ENCODE measurements around the gene CCNL2.

Gene CCNL2

DNA sequence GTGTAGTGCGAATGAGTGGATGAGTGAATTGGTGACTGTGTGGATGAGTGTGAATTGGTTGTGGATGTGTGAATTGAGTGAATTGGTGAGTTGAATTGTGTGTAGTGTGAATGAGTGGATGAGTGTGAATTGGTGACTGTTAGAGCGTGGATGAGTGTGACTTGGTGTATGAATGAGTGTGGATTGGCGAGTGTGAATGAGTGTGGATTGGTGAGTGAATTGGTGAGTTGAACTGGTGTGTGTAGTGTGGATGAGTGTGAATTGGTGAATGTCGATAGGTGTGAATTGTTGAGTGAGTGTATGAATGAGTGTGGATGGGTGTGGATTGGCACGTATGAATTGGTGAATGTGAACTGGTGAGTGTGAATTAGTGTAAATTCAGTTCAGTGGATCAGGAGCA lies 31.8 kb downstream of the CCNL2 start:
- H3K4me1 Mint-ChIP-seq (ENCODE audit: low read depth), result peaks cover 9% of the 10 kb centered on the region
- no peaks in the 10 kb centered on the region for H3K27me3 Mint-ChIP-seq
- H3K36me3 Mint-ChIP-seq, result no peaks in the 10 kb centered on the region
- H3K4me3 Mint-ChIP-seq, result no peak overlapping the region
- no peaks in the 10 kb centered on the region for H3K9me3 Mint-ChIP-seq (ENCODE audit: low read depth)
- H3K27ac Mint-ChIP-seq, result no peak overlapping the region

DNA sequence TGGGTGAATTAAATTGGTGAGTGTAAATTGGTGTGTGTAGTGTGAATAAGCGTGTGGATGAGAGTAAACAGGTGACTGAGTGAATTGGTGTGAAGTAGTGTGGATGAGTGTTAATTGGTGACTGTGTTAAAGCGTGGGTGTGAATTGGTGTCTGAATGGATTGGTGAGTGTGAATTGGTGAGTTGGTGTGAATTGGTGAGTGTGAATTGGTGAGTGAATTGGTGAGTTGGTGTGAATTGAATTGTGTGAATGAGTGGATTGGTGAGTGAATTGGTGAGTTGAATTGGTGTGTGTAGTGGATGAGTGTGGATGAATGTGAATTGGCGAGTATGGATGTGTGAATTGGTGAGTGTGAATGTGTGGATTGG lies 32.5 kb downstream of the CCNL2 start:
- Mint-ChIP-seq H3K27ac (no peak overlapping the region), H3K27me3 (no peaks in the 10 kb centered on the region), H3K4me1 (ENCODE audit: low read depth) (peaks cover 7% of the 10 kb centered on the region), H3K9me3 (ENCODE audit: low read depth) (no peaks in the 10 kb centered on the region), H3K4me3 (no peak overlapping the region), H3K36me3 (no peaks in the 10 kb centered on the region)

DNA sequence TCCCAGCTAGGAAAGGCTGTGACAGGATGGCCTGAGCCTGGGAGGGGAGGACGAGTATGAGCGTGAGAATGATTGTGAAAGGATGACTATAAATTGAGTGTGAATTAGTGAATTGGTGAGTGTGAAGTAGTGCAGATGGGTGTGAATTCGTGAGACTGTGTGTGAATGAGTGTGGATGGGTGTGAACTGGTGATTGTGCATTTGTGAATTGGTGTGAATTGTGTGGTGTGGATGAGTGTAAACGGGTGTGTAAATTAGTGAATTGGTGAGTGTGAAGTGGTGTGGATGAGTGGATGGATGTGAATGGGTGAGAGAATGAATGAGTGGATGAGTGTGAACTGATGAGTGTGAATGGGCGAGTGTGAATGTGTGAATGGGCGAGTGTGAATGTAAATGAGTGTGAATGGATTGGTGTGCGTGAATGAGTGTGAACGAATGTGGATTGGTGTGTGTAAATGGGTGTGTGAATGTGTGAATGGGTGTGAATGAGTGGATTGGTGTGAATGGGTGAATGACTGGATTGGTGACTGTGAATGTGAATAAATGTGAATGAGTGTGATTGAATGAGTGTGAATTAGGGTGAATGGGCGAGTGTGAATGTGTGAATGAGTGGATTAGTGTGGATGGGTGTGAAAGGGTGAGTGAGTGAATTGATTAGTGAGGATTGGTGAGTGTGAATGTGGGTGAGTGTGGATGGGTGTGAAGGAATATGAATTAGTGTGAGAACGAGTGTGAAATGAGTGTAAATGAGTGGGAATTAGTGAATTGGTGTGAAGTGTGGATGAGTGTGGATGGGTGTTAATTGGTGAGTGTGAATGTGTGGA lies 33.0 kb downstream of the CCNL2 start:
- H3K4me3 Mint-ChIP-seq, result no peak overlapping the region
- H3K9me3 Mint-ChIP-seq (ENCODE audit: low read depth), result no peaks in the 10 kb centered on the region
- peaks cover 5% of the 10 kb centered on the region for H3K4me1 Mint-ChIP-seq (ENCODE audit: low read depth)
- H3K36me3 Mint-ChIP-seq, result no peaks in the 10 kb centered on the region
- H3K27ac Mint-ChIP-seq, result no peak overlapping the region
- no peaks in the 10 kb centered on the region for H3K27me3 Mint-ChIP-seq

DNA sequence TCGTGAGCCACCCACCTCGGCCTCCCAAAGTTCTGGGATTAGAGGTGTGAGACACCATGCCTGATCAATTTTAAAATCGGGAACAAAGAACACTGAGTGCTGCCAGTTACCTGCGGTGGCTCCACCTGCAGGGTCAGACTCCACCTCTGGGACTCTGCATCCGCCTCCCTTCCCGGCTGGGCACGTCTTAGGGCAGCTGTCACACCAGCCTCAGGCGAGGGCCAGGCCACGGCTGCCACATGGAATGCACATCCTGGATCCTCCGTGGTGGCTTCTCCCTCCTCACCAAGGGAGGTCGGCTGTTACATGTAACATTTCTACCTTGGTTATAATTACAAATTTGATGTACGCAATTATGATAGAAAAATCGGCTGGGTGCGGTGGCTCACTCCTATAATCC lies 34.9 kb downstream of the CCNL2 start:
- no peaks in the 10 kb centered on the region for H3K9me3 Mint-ChIP-seq (ENCODE audit: low read depth)
- no peaks in the 10 kb centered on the region for H3K27me3 Mint-ChIP-seq
- H3K4me1 Mint-ChIP-seq (ENCODE audit: low read depth), result peaks cover 10% of the 10 kb centered on the region

DNA sequence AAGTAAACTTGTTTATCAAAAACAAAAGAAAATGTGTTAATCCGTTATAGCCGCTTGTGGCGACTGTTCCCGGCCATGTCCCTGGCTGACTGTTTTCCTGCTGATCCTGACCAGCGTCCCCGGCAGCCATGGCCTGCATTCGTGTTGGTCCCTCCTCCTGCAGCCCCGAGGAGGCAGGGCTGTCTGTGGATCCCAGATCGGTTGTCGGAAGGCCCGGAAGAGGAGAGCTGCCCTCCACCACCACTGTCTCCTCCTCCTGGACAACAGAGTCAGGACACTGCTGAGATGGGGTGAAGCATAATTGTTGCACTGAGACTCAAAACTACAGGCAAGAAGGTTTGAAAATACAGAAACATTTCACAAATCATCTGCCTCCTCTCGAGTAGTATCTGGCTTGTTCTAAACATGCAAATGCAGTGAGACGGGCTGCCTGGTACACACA lies 37.1 kb downstream of the CCNL2 start:
- peak overlapping the region; percentile 28 for H3K27ac Mint-ChIP-seq
- no peaks in the 10 kb centered on the region for H3K27me3 Mint-ChIP-seq
- H3K4me1 Mint-ChIP-seq (ENCODE audit: low read depth), result peaks cover 22% of the 10 kb centered on the region
- H3K9me3 Mint-ChIP-seq (ENCODE audit: low read depth), result no peaks in the 10 kb centered on the region
- no peaks in the 10 kb centered on the region for H3K36me3 Mint-ChIP-seq
- no peak overlapping the region for H3K4me3 Mint-ChIP-seq

More for the DNA sequence above, 34.9 kb downstream of the CCNL2 start:
- no peaks in the 10 kb centered on the region for H3K36me3 Mint-ChIP-seq
- no peak overlapping the region for H3K4me3 Mint-ChIP-seq
- no peak overlapping the region for H3K27ac Mint-ChIP-seq

DNA sequence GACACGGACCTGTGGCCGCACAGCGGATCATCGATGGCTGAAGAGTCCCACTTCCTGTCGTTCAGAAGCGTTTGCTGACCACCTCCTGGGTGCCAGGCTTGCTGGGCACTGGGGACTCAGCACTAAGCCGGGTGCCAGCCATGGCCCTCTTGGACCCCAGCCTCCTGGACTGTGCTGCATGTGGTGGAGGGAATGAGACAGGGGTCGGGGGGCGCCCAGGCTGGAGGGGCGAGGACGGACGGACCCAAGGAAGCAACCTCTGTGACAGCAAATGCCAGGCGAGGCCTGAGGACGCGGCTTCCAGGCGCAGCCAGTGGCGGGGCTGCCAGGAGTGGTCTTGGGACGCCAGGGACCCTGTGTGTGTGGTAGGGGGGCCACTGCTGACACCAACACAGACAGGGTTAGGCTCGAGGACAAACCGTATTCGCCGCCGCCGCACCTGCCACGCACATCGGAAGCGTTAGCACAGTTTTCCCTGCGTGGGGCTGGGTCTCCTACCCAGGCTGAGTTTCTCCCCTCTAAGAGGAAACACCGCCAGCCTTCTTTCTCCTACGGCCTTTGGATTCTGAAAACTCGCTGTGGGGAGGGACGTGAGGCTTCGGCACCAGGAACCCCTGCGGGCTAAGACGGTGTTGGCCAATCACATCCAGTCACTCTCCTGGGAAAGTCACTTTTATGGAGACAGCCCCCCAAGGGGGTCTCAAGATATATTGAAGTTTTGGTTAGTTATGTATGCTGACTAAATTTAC lies 37.7 kb downstream of the CCNL2 start:
- H3K27me3 Mint-ChIP-seq, result no peaks in the 10 kb centered on the region
- no peak overlapping the region for H3K4me3 Mint-ChIP-seq

DNA sequence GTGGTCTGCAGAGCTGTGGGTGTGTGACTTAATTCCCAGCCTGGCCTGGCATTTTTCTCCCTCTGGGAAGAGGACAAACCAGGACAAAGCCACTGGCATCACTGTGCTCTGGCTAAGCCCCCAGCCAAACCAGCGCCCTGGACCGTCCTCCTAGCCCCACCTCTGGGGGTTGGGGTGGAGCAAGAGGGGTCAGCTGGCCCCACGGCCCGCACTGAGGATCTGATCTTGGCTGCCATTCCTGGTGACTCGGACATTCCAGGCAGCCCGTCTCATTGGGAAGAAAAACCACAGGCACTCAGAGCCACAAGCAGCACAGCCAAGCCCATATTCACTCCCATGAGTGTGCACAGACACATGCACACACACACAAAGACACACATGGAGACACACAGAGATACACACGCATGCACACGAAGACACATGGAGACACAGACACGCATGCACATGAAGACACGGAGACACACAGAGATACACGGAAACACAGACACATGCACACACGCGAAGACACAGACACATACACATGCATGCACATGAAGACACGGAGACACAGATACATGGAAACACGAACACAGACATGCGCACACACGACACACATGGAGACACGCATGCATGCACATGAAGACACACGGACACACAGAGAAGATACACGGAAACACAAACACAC lies 38.5 kb downstream of the CCNL2 start:
- H3K4me3 Mint-ChIP-seq, result no peak overlapping the region
- no peak overlapping the region for H3K27ac Mint-ChIP-seq
- no peaks in the 10 kb centered on the region for H3K27me3 Mint-ChIP-seq

More for the DNA sequence above, 37.7 kb downstream of the CCNL2 start:
- H3K36me3 Mint-ChIP-seq, result no peaks in the 10 kb centered on the region
- H3K27ac Mint-ChIP-seq, result no peak overlapping the region
- peaks cover 22% of the 10 kb centered on the region for H3K4me1 Mint-ChIP-seq (ENCODE audit: low read depth)
- H3K9me3 Mint-ChIP-seq (ENCODE audit: low read depth), result no peaks in the 10 kb centered on the region

DNA sequence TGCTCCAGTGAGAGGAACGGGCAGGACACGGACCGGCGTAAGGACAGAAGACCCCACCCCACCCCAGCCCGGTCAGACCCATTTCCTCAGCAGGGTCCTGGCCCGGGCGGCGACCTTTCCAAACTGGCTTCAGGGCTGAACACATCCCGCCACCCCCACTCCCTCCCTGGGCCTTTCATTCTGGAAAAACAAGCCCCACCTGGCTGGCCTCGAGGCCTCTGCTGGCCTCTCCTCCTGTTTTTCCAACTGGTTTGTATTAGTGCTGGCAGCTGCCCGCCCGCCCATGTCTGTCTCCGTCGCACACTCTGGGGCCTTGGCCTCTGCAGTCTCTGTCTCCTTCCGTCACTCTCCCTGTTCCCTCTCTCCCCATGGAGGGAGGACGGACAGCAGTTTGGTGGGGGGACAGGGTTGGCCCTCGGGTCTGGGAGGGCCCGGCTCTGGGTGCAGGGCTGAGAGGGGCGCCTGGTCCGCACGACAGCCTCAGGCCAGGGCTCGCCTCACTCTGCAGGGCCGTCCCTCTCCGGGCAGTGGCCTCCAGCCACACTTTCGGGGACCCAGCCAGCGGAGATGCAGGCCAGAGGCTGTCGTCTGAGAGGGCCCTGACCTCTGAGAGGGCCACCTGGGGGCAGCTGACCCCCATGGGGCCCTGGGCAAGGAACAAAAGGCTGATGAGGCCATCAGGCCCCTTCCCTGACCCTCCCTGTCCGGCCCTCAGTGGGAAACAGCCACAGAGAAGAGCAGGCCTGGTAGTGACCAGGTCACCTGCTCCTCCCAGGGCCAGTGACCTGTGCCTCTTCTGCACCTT lies 39.3 kb downstream of the CCNL2 start:
- H3K27ac Mint-ChIP-seq, result no peak overlapping the region
- H3K4me3 Mint-ChIP-seq, result no peak overlapping the region
- peaks cover 22% of the 10 kb centered on the region for H3K4me1 Mint-ChIP-seq (ENCODE audit: low read depth)
- no peaks in the 10 kb centered on the region for H3K36me3 Mint-ChIP-seq
- H3K9me3 Mint-ChIP-seq (ENCODE audit: low read depth), result no peaks in the 10 kb centered on the region
- H3K27me3 Mint-ChIP-seq, result no peaks in the 10 kb centered on the region

More for the DNA sequence above, 38.5 kb downstream of the CCNL2 start:
- peaks cover 22% of the 10 kb centered on the region for H3K4me1 Mint-ChIP-seq (ENCODE audit: low read depth)
- H3K36me3 Mint-ChIP-seq, result no peaks in the 10 kb centered on the region
- H3K9me3 Mint-ChIP-seq (ENCODE audit: low read depth), result no peaks in the 10 kb centered on the region

DNA sequence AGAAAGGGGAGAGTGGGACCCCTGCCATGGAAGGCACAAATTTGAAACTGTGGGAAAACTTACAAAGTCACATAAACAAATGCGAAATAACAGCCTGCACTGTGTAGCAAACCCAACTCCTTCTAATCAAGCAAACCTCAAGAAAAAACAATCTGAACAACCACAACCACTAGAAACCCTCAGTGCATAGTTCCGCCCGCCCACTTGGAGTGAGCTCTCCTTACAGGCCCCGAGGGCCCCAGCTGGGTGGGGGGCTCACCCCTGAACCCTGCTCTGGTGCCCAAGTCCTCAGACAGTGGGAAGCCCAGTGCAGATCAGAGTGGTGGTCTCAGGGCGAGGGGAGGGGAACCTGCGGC lies 39.8 kb downstream of the CCNL2 start:
- no peaks in the 10 kb centered on the region for H3K27me3 Mint-ChIP-seq
- H3K27ac Mint-ChIP-seq, result no peak overlapping the region

DNA sequence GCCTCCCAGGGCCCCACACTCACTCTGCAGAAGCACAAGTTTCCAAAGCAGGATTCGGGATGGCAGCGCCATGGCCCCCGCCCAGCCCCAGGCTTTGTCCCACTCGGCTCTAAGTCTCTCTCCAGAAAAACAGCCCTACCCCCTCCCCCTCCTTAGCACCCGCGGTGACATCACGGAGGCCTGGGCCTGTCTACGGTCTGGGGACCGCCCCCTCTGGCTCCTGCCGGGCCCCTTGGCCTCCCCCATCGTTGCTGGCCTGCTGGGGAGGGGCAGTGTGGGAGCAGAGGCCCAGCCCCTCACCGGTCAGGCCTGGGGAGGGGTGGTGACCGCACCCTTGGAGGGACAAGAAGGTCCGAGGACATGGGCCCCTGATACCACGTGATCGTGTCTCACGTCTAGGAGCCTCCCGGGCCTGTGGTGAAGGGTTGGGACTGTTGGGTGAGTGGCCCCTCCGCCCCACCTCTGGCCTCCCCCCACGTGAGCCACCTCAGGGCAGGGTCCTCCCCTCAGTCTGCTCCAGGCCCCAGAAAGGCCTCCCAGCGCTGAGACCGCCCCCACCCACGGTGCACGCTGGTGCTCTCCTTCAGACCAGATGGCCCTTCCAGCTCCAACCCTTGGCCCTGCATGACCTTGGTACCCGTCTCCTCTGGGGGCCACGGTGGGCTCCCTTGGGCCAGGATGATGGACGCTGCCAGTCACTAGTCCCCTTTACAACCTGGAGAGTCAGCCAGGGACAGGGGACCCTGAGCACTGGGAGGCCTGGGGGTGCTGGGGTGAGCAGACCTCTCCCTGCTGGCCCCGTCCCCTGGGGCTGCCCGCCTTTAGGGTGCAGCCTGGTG lies 40.5 kb downstream of the CCNL2 start, which contains the start of gene MXRA8:
Gene MXRA8, minus strand, starts transcription at position 123 of the 839 bp plus-strand sequence. Its CDS starts 51 bp downstream, at position 72.
- Mint-ChIP-seq H3K9me3 (ENCODE audit: low read depth) (no peaks in the 10 kb centered on the region), H3K4me3 (peak within 1 kb of the TSS; percentile 40), H3K27ac (no peak within 1 kb of the TSS), H3K4me1 (ENCODE audit: low read depth) (peaks cover 22% of the 10 kb centered on the region), H3K36me3 (no peaks in the 10 kb centered on the region), H3K27me3 (no peaks in the 10 kb centered on the region)

More for the DNA sequence above, 39.8 kb downstream of the CCNL2 start:
- H3K36me3 Mint-ChIP-seq, result no peaks in the 10 kb centered on the region
- H3K4me1 Mint-ChIP-seq (ENCODE audit: low read depth), result peaks cover 22% of the 10 kb centered on the region
- H3K9me3 Mint-ChIP-seq (ENCODE audit: low read depth), result no peaks in the 10 kb centered on the region
- H3K4me3 Mint-ChIP-seq, result peak overlapping the region; percentile 40

DNA sequence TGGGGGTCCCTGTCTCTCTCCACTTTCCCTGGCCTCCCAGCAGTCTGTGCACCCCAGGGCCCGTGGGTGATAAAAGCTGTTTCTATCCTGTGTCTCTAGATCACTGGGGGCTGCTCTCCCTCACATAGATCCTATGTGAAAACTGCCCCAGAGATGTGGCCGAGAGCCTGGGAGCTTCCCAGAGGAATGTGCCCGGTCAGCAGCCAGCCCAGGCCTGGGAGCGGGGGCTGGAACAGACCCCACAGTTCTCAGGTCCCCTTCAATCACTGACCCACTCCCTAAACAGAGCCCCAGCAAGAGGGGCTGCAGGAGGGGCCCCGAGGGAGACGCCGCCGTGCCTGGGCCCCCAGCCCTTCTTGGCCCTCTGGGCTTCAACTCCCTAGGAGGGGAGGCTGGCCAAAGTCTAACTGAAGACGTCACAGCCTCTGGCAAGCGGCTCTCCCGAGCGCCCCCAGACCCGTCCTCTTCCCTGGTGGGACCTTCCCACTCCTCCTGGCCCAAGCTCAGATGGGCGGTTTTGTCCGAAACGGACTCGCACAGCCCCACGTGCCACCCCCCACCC lies 41.2 kb downstream of the CCNL2 start:
- Mint-ChIP-seq H3K27me3 (no peaks in the 10 kb centered on the region), H3K4me3 (no peak overlapping the region), H3K27ac (no peak overlapping the region), H3K36me3 (no peaks in the 10 kb centered on the region), H3K4me1 (ENCODE audit: low read depth) (peaks cover 22% of the 10 kb centered on the region), H3K9me3 (ENCODE audit: low read depth) (no peaks in the 10 kb centered on the region)

DNA sequence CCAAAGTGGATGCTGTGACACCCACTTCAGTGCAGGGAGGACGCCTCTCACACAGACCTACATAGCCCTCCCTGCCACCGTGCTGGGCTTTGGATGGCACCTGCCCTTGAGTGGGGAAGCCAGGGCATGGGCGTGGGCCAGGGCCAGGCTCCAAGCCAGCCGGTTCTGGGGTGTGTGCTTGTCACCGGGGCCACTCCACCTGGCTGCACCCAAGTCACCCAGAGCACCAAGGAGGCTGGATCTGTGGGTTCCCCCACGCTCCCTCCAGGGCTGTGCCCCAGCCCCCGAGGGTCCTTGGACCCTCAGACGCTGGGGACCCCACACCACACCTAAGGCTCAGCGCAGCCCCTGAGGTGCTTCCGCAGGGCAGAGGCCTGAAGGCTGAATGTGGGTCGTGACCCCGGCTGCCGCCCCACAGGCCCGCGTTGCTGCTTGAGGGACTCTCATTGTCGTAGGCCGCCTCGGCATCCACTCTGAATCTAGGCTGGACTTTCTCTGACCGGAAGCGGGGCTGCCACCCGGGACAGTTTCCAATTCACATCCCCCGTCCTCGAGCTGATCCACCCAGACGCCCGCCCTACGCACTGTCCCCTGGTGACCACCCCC lies 42.2 kb downstream of the CCNL2 start:
- no peak overlapping the region for H3K4me3 Mint-ChIP-seq

DNA sequence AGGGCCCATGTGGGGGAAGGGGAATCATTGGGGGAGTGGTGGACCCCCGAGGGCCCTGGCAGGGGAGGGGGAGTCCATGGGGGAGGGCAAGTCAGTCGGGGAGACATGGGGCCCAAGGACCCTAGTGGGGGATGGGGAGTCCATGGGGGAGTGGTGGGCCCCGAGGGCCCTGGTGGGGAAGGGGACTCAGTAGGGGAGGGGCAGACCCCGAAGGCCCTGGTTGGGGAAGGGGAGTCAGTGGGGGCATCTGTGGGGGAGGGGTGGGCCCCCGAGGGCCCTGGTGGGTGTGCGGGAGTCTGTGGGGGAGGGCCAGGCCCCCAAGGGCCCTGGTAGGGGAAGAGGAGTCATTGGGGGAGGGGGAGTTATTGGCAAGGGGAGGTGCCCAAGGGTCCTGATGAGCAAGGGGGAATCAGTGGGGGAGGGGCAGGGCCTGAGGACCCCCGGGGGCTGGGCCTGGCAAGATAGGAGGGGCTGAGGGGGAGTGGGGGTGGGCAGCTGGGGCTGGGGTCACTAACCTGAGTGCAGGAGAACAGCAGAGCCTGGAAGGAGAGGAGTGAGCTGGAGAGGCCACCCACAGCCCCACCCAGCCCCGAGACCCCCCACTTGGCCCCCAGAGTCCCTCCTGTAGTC lies 42.9 kb downstream of the CCNL2 start:
- Mint-ChIP-seq H3K27ac (no peak overlapping the region), H3K4me1 (ENCODE audit: low read depth) (peaks cover 29% of the 10 kb centered on the region), H3K4me3 (no peak overlapping the region), H3K9me3 (ENCODE audit: low read depth) (no peaks in the 10 kb centered on the region), H3K27me3 (peaks cover 2% of the 10 kb centered on the region), H3K36me3 (no peaks in the 10 kb centered on the region)

More for the DNA sequence above, 42.2 kb downstream of the CCNL2 start:
- peaks cover 29% of the 10 kb centered on the region for H3K4me1 Mint-ChIP-seq (ENCODE audit: low read depth)
- peaks cover 2% of the 10 kb centered on the region for H3K27me3 Mint-ChIP-seq
- no peaks in the 10 kb centered on the region for H3K9me3 Mint-ChIP-seq (ENCODE audit: low read depth)
- no peaks in the 10 kb centered on the region for H3K36me3 Mint-ChIP-seq
- H3K27ac Mint-ChIP-seq, result no peak overlapping the region

Measured in activated naive CD8-positive, alpha-beta T cell (primary cell).